Mesodermal cell (in vitro differentiated cells): ENCODE measurements around the gene ZBTB46.
A peak's percentile ranks its signal among the peaks of the same experiment; 100 is the strongest.
"Not testable (repeated sequence)": the region's sequence is repeated elsewhere in the genome, so short reads cannot be mapped to it uniquely, and the experiment has no call there.

Experiments
- H3K27ac ChIP-seq: 2 replicates; pipeline ENCODE4 v1.7.0; 2013; ENCODE audit warnings: mild to moderate bottlenecking, low read depth, low read length, moderate library complexity; ENCODE audit not compliant: severe bottlenecking
- H3K36me3 ChIP-seq: 2 replicates; pipeline ENCODE4 v1.7.1; 2013; ENCODE audit warnings: mild to moderate bottlenecking, low read length, moderate library complexity; ENCODE audit not compliant: control insufficient read depth, insufficient read depth
- H3K4me1 ChIP-seq: one replicate; pipeline ENCODE4 v1.7.1; 2013; ENCODE audit warnings: mild to moderate bottlenecking, low read length; ENCODE audit not compliant: insufficient read depth, control insufficient read depth, poor library complexity, severe bottlenecking
- H3K4me3 ChIP-seq: 2 replicates; pipeline ENCODE4 v1.7.0; 2013; ENCODE audit warnings: low read length, control low read depth, mild to moderate bottlenecking; ENCODE audit not compliant: insufficient read depth, poor library complexity, severe bottlenecking; ENCODE audit errors: extremely low read depth
- H3K9me3 ChIP-seq: 2 replicates; pipeline ENCODE4 v1.7.1; 2013; ENCODE audit warnings: mild to moderate bottlenecking, low read length, moderate library complexity; ENCODE audit not compliant: control insufficient read depth
- WGBS, 2 experiments: methylation state at CpG; one replicate each; pipeline ENCODE4 v1.1.5; 2013; ENCODE audit warnings: missing lambda C conversion rate in 2 of 2; ENCODE audit not compliant: insufficient coverage in 2 of 2; 5-methylcytosine and 5-hydroxymethylcytosine counted together

Gene ZBTB46

GRCh38 chr20:63732118-63733095 lies 98.7 kb downstream of the ZBTB46 start:
- Histone ChIP-seq H3K9me3 (no peaks in the 10 kb centered on the region), H3K27ac (no peak overlapping the region), H3K4me3 (no peak overlapping the region), H3K4me1 (no peaks in the 10 kb centered on the region), H3K36me3 (peaks cover 63% of the 10 kb centered on the region)
- 87 to 89% methylated on average over 35 to 38 of the region's 38 CpGs for WGBS, 2 experiments

- WGBS, 2 experiments, result 75 to 92% methylated on average over 2 of the region's 5 CpGs
- Histone ChIP-seq H3K4me1 (no peaks in the 10 kb centered on the region), H3K4me3 (no peak overlapping the region), H3K27ac (no peak overlapping the region), H3K36me3 (peaks cover 67% of the 10 kb centered on the region), H3K9me3 (no peaks in the 10 kb centered on the region)
These were observed 99.7 kb downstream of the ZBTB46 start for GRCh38 chr20:63731410-63731809.

- H3K36me3 ChIP-seq, result peaks cover 66% of the 10 kb centered on the region
- not testable (repeated sequence) for H3K4me3 ChIP-seq, H3K27ac ChIP-seq, H3K4me1 ChIP-seq, H3K9me3 ChIP-seq
- WGBS, 2 experiments, result 93 to 95% methylated on average over 18 of the region's 18 CpGs
These were observed 100.8 kb downstream of the ZBTB46 start for GRCh38 chr20:63730189-63730733.

GRCh38 chr20:63722967-63723622 lies 108.0 kb downstream of the ZBTB46 start:
- WGBS, 2 experiments, result 96 to 100% methylated on average over 2 of the region's 2 CpGs
- H3K36me3 ChIP-seq, result peaks cover 75% of the 10 kb centered on the region
- H3K4me1 ChIP-seq, H3K27ac ChIP-seq, H3K4me3 ChIP-seq: not testable (repeated sequence)
- peaks cover 13% of the 10 kb centered on the region for H3K9me3 ChIP-seq

- no peak overlapping the region for H3K27ac ChIP-seq
- H3K36me3 ChIP-seq, result peaks cover 86% of the 10 kb centered on the region
- peaks cover 2% of the 10 kb centered on the region for H3K9me3 ChIP-seq
- no peak overlapping the region for H3K4me3 ChIP-seq
- WGBS, 2 experiments, result 100% methylated on average over 2 of the region's 2 CpGs; no CpG with 5 or more reads in 1 of the 2 experiments
- H3K4me1 ChIP-seq, result no peaks in the 10 kb centered on the region
These were observed 112.1 kb downstream of the ZBTB46 start for GRCh38 chr20:63718996-63719395.

GRCh38 chr20:63714858-63715257 lies 116.2 kb downstream of the ZBTB46 start:
- H3K4me3 ChIP-seq, result no peak overlapping the region
- peaks cover 3% of the 10 kb centered on the region for H3K9me3 ChIP-seq
- no peak overlapping the region for H3K27ac ChIP-seq
- 100% methylated on average over 2 of the region's 5 CpGs; no CpG with 5 or more reads in 1 of the 2 experiments for WGBS, 2 experiments
- no peaks in the 10 kb centered on the region for H3K4me1 ChIP-seq
- peaks cover 93% of the 10 kb centered on the region for H3K36me3 ChIP-seq

- H3K4me1 ChIP-seq, result no peaks in the 10 kb centered on the region
- H3K9me3 ChIP-seq, result peaks cover 3% of the 10 kb centered on the region
- WGBS, 2 experiments, result no CpG with 5 or more reads among the region's 1 CpG
- no peak overlapping the region for H3K4me3 ChIP-seq
- H3K27ac ChIP-seq, result no peak overlapping the region
- H3K36me3 ChIP-seq, result peaks cover 82% of the 10 kb centered on the region
These were observed 118.9 kb downstream of the ZBTB46 start for GRCh38 chr20:63712191-63712590.

GRCh38 chr20:63711085-63711645 lies 119.9 kb downstream of the ZBTB46 start:
- 89 to 94% methylated on average over 10 to 12 of the region's 12 CpGs for WGBS, 2 experiments
- Histone ChIP-seq H3K4me3 (no peak overlapping the region), H3K36me3 (peaks cover 78% of the 10 kb centered on the region), H3K9me3 (peaks cover 3% of the 10 kb centered on the region), H3K4me1 (peaks cover 5% of the 10 kb centered on the region), H3K27ac (no peak overlapping the region)

GRCh38 chr20:63709149-63709527 lies 121.9 kb downstream of the ZBTB46 start:
- Histone ChIP-seq H3K27ac (no peak overlapping the region), H3K9me3 (peaks cover 3% of the 10 kb centered on the region), H3K4me3 (peak overlapping the region; percentile 92), H3K36me3 (peaks cover 79% of the 10 kb centered on the region), H3K4me1 (peaks cover 5% of the 10 kb centered on the region)
- 95% methylated on average over 17 of the region's 17 CpGs for WGBS, 2 experiments

GRCh38 chr20:63708301-63709148 lies 122.5 kb downstream of the ZBTB46 start:
- H3K27ac ChIP-seq, result peak overlapping the region; percentile 53
- H3K9me3 ChIP-seq, result no peaks in the 10 kb centered on the region
- H3K4me1 ChIP-seq, result peaks cover 5% of the 10 kb centered on the region
- WGBS, 2 experiments, result 28 to 31% methylated on average over 54 to 64 of the region's 67 CpGs
- H3K4me3 ChIP-seq, result peak overlapping the region; percentile 92
- H3K36me3 ChIP-seq, result peaks cover 79% of the 10 kb centered on the region
